ENCODE results near the gene SPDYE1. TPM values are rescaled to one million over a fixed set of nuclear protein-coding genes. Genes with fewer than 3 reads are reported as not detected.

The SPDYE1 gene
- total RNA-seq, result not detected

GRCh38 chr7:43997532-43997931 lies at the start of gene SPDYE1:
Gene SPDYE1 (plus strand): TSS chr7:43997897. CDS start chr7:43999950, 2,053 bp downstream.

GRCh38 chr7:44044315-44045225 lies 46.9 kb downstream of the SPDYE1 start, which contains the start of gene DBNL:
Gene DBNL (plus strand): TSS chr7:44044702. CDS start chr7:44044738, 36 bp downstream.

Other genes with a start within 250 kb of the SPDYE1 start
- gene BLVRA, start 239.2 kb upstream of the SPDYE1 start, total RNA-seq, result 24.2 TPM
- gene MRPS24, start 128.4 kb upstream of the SPDYE1 start, total RNA-seq, result 63.9 TPM
- 27.8 TPM for gene URGCP, start 91.3 kb upstream of the SPDYE1 start, total RNA-seq
- gene UBE2D4, start 71.5 kb upstream of the SPDYE1 start, total RNA-seq, result 12.4 TPM
- 73.8 TPM for gene DBNL, start 46.8 kb downstream of the SPDYE1 start, total RNA-seq
- 102 TPM for gene PGAM2, start 67.7 kb downstream of the SPDYE1 start, total RNA-seq
- gene POLM, start 84.6 kb downstream of the SPDYE1 start, total RNA-seq, result 33.3 TPM
- gene AEBP1, start 106.4 kb downstream of the SPDYE1 start, total RNA-seq, result 68.5 TPM
- gene POLD2, start 125.7 kb downstream of the SPDYE1 start, total RNA-seq, result 77.7 TPM
- not detected for gene MYL7, start 143.4 kb downstream of the SPDYE1 start, total RNA-seq
- 2.9 TPM for gene GCK, start 191.5 kb downstream of the SPDYE1 start, total RNA-seq
- gene YKT6, start 203.1 kb downstream of the SPDYE1 start, total RNA-seq, result 54.8 TPM